GM19023 (cell line): ENCODE results near the gene TMEM63C.

Experiments used
- ATAC-seq: cut with Tn5 transposase; IDR thresholded peaks from one replicate; pipeline ENCODE4 v1.9.1; 2021; ENCODE audit warnings: mild to moderate bottlenecking, moderate library complexity; ENCODE audit not compliant: unreplicated experiment

Gene TMEM63C

GRCh38 chr14:77181603-77182437, at the start of gene TMEM63C:
Gene TMEM63C (plus strand): TSS chr14:77181798. CDS start chr14:77218814, 37,016 bp downstream.
- peak; percentile 77 for ATAC-seq

DNA sequence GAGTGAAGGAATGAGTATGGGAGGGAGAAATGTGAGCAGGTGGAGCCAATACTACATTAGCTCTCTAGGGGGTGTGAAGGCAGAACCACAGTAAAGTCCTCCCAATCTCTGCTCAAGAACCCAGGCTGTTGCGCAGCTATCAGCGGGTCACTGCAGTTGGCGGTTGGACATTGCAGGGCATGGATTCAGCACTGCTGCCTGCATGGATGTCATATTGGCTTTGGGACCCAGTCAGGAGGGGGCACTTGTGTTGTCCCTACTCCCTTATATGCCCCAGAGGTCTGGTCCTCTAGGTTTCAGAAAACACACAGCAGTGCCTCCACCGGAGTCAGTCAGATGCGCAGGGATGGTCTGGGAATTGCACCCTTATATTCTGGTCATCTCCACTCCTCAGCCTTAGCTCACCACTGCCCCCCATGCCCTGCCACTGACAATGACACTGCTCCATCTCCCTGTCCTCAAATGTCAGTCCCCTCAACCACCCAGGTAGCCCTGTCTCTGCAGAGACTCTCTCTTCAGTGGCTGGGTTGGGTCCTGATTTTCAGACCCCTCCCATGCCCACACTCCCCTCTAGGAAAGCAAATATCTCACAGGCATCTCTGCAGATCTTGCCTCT, 49.6 kb upstream of the TMEM63C start:
- no peak for ATAC-seq

DNA sequence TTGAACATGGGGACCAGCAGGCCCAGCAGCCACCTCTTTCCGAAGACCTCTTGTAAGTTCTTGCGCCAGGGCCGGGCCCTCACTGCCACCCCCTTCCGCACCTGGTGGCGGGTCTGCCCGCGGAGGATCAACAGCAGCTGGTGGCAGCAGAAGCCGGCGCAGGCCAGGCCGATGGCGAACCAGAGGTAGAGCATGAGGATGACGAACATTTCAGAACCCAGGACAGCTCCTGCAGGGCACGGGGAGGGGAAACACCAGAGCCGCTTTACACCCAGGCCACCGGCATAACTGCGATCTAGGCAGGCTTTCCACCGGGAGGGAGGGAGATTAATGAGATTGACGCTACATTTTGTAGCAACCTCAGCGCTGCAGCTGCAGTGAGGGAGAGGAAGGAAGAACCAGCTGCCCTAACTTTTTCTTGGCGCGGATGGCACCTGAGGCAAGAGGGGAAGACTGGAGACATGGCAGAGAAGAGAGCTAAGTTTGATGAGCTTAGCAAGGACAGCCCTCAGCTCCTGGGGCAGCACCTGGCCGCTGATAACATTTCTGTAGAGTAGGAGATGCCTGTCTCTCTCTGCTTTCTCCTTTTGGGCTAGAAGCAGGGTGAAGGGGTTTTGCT, 47.8 kb upstream of the TMEM63C start:
- no peak for ATAC-seq

- no peak for ATAC-seq
Observed at GRCh38 chr14:77139022-77139421, 42.6 kb upstream of the TMEM63C start.

DNA sequence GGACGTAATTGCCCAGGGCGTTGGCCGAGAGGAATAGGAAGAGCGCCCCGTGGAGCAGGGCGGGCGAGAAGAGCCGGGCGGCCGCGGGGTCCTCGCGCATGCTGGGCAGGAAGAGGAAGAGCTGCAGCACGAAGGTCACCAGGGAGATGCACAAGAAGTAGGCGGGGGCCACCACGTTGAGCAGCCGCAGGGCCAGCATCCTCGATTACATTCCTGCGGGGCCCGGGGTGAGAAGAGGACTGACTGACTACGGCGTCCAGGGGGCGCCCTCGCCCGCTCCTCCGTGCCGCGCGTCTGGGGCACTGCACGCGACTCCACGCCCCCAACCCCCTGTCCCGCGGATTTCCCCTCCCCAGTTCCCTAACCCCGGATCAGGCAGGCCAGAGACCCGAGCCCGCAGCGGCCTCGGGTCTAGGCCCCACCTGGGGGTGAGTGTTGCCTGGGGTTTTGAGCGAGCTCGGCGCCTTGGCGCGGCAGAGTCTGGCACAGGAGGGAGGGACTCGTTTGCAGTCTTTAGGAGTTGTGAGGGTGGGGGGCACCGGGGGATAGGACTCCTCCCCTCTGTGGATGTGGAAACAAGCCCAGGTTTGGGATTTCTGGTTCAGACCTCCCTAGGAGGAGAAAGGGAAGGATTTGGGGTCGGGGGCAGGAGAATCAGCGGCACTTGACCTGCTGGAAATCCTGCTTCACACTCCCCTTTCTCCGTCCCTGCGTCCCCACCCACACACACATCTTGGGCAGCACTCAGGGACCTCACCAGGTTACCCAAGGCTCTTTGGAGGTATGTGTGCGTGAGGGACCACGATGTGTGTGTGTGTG, 41.8 kb upstream of the TMEM63C start:
- ATAC-seq, result no peak

DNA sequence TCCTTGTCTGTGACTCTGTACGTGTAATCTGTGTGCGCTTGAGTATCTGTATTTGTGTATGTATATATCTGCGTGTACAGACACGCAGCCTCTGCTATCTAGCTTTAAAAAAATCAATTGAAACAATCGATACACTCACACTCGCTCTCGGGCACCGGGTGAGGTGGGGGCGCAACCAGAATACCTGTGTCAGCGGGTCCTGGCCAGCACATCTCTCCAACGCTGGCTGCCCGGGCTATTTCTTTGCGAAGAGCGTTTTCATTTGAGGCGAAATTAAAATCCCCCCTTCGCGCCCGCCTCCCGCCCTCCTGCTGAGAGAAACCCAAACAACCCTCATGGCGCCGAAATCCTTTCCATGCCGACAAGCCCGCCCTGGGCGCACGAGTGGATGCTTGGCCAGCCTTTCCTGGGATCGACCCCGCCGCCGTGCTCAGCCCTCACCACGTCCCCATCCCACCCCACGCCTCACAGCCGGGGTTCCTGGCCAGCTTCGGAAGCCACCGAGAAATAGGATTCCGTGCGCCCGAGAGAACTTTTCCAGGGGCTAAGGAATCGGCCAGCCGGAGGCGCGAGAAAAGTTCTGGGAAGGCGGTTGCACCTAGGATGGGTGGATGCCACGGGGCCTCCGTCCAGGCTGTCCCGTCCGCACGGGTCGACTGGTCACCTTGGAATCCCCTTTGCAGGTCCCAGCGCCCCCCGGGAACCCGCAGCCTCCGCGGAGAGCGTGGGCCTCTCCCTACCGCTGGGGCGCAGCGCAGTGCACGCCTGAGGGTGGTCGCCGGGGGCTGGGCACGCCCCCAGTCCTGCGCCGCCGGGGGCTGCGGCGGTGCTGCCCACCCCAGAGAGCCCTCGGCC, 41.0 kb upstream of the TMEM63C start:
- no peak for ATAC-seq

- no peak for ATAC-seq
Observed at GRCh38 chr14:77141214-77142004, 40.2 kb upstream of the TMEM63C start, which contains the start of gene ZDHHC22. Gene ZDHHC22 (minus strand): TSS chr14:77141791. CDS start chr14:77139738, 2,053 bp downstream.

- ATAC-seq, result no peak
Observed at GRCh38 chr14:77142005-77142800, 39.4 kb upstream of the TMEM63C start.

DNA sequence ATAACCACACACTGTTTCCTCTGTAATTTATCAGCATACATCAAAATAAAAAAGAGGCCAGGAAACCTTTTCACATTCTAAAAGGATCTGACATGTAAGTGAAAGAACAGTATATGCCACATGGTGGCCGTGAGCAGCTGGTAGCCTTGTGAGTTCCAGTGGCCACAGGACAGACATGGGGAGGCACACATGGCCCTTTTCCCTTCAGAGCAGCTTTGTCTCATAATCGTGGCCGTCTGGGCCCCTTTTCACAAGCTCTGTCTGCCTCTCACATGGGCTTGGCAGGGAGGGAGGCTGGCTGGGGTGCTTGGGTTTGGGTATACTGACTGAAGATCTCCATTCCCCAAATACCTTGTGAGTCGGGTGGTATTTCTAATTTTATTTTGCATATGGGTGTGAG, 38.5 kb upstream of the TMEM63C start:
- no peak for ATAC-seq

- no peak for ATAC-seq
Observed at GRCh38 chr14:77144412-77145115, 37.0 kb upstream of the TMEM63C start.

GRCh38 chr14:77145975-77146740, 35.4 kb upstream of the TMEM63C start:
- no peak for ATAC-seq

GRCh38 chr14:77148510-77149231, 32.9 kb upstream of the TMEM63C start:
- no peak for ATAC-seq

DNA sequence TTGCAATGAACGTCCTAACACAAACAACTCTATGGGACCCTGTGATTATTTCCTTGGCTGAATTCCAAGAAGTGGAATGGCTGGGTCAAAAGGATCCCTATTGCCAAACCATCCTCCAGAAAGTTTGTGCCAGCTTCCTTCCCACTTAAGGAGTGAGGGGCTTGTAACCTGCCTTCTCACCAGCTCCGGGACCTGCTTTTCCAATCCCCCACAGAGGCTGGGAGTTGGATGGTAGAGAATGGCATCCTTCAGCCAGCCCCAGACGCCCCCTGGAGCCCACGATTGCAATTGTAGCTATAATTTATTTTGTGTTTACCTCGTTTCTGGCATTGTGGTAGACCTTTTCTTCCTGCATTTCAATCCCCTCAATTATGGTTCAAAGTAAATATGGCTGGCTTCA, 30.4 kb upstream of the TMEM63C start:
- no peak for ATAC-seq

- no peak for ATAC-seq
Observed at GRCh38 chr14:77151918-77152588, 29.5 kb upstream of the TMEM63C start.

DNA sequence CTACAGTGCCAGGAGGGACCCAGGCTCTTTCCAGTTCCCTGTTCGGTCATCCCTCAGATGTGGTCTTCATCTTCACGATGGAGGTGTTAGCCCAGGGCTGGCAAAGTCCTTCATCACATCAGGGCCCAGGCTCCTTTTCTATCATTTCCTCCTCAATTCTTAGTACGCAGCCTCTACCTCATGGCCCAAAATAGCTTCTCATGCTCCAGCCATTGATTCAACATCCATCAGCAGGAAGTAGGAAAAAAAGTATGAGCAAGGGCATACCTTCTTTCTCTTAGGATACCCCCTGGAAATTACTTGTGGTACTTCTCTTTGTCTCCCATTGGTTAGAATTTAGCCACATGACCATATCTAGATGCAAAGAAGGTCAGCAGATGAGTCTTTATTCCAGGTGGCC, 27.8 kb upstream of the TMEM63C start:
- no peak for ATAC-seq

- ATAC-seq, result no peak
Observed at GRCh38 chr14:77154421-77154820, 27.2 kb upstream of the TMEM63C start.
